ENCODE data around the gene SLC16A13.
"Not testable (repeated sequence)": the region's sequence is repeated elsewhere in the genome, so short reads cannot be mapped to it uniquely, and the experiment has no call there.

The SLC16A13 gene

GRCh38 chr17:7026471-7027115 lies 9.2 kb upstream of the SLC16A13 start:
- H3K27ac ChIP-seq = no peak overlapping the region
- DNase-seq (ENCODE audit: low read depth, low spot score) = no peak

DNA sequence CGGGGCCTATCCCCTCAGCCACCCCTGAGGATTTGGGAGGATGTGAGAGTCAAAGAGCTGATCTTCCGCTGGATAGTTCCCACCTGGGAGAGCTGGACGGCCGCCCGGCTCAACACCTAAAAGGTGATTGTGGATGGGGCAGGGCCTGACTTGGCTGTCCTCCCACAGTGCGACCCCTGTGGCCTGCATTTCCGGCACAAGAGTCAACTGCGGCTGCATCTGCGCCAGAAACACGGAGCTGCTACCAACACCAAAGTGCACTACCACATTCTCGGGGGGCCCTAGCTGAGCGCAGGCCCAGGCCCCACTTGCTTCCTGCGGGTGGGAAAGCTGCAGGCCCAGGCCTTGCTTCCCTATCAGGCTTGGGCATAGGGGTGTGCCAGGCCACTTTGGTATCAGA lies 8.5 kb upstream of the SLC16A13 start:
- DNase-seq (ENCODE audit: low read depth, low spot score) = no peak
- H3K27ac ChIP-seq = no peak overlapping the region

DNA sequence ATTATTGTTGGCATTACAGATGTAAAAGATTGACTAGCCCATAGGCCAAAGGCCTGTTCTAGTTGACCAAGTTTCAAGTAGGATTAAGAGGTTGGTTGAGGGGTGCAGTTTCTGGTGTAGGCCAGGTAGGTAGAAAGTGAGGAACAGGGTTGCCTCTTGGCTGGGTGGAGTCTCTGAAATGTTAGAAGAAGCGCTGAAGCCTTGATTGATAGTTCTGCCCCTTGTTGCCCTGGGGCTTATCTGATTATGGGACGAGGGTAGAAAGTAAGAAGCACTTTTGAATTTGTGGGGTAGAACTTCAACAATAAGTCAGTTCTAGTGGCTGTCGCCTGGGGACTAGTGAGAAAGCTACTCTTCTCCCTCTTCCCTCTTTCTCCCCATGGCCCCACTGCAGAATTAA lies 6.7 kb upstream of the SLC16A13 start:
- no peak for DNase-seq (ENCODE audit: low read depth, low spot score)
- H3K27ac ChIP-seq = no peak overlapping the region

- no peak for DNase-seq (ENCODE audit: low read depth, low spot score)
- no peak overlapping the region for H3K27ac ChIP-seq
These were observed 6.2 kb upstream of the SLC16A13 start for GRCh38 chr17:7029659-7030058.

DNA sequence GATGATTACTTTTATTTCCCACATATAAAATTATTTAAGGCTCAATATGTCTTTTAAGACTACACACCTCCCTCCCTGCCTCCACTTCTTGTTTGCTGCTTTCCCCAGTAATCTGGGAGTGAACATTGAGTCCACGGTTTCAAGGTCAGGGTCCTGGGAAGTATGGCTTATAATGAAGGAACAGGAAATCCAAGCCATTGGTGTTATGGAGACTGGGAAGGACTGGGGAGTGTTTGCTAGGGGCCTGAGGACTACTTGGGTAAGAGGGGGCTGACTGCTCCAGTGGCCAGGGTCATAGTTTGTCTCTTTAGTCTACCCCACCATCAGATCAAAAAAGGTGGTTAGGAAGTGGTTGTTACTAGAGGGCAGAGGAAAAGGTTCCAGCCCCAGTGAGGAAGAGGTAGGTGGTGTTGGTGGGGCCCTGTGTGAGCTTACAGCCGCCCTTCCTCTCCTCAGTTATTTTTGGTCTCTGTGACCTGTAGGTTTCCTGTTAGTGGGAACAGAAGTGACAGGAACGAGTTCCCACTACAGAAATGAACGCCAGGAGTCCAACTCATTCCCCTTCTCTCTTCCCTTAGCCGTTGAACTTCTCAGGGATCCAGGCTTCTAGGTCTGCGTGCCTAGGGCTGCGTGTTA lies 742 bp upstream of the SLC16A13 start:
- peak overlapping the region; percentile 89 for H3K27ac ChIP-seq
- DNase-seq (ENCODE audit: low read depth, low spot score) = no peak

GRCh38 chr17:7038025-7038862 lies 2.4 kb downstream of the SLC16A13 start:
- no peak for DNase-seq (ENCODE audit: low read depth, low spot score)
- H3K27ac ChIP-seq = no peak overlapping the region

DNA sequence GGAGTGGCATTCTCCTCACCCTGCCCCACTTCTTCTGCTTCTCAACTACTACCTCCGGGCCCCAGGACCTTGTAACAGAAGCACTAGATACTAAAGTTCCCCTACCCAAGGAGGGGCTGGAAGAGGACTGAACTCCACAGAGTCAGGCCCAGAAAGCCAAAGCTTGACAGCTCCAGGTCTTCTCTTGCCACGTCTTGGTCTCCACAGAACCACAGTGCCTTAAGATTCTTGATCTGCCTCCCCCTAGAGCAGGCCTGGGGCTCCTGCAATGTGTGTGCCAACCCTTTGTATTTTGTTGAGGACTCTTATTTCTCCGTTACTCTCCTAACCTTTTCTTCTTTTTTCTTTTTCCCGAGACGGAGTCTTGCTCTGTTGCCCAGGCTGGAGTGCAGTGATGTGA lies 4.0 kb downstream of the SLC16A13 start:
- no peak overlapping the region for H3K27ac ChIP-seq
- no peak for DNase-seq (ENCODE audit: low read depth, low spot score)

GRCh38 chr17:7041607-7042500 lies 6.0 kb downstream of the SLC16A13 start:
- no peak for DNase-seq (ENCODE audit: low read depth, low spot score)
- no peak overlapping the region for H3K27ac ChIP-seq

- no peak for DNase-seq (ENCODE audit: low read depth, low spot score)
- H3K27ac ChIP-seq = no peak overlapping the region
These were observed 6.8 kb downstream of the SLC16A13 start for GRCh38 chr17:7042501-7043181.

GRCh38 chr17:7043182-7043496 lies 7.3 kb downstream of the SLC16A13 start:
- DNase-seq (ENCODE audit: low read depth, low spot score) = no peak
- H3K27ac ChIP-seq = no peak overlapping the region

DNA sequence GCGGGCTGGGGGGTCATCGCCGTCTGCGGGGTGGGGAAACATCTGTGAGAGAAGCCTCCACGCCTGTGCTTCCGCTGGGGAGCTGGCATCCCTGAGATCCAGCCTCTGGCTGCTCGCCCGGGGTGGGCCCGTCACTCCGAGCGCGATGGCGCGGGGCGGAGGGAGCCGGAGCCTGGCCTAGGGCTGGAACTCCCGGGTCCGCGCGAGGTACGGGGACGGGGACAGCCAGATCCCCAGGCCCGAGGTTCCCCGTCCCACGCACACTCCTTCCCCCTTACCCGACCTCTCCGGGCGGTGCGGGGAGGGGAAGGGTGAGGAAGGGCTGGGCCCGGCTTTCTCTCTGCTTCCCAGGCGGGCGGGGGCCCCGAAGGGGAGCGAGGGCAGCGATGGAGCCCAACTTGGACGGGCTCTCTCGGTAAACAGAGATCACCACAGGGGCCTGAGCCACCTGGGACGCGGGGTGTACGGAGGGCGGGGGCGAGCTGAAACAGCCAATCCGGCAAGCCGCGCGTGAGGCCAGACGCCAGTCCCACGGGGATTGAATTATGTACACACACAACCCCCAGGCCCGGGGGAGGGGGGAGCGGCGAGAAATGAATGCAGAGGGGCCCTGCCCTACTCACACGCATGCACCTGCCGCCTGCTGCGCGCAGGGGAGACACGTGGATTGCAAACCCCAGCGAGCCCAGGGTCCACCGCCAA lies 7.8 kb downstream of the SLC16A13 start, which contains the start of gene SLC16A11:
Gene SLC16A11 (minus strand): TSS at position 596 of the 702 bp plus-strand sequence. CDS start 579 bp downstream, at position 17.
- H3K27ac ChIP-seq = no peak within 1 kb of the TSS
- DNase-seq (ENCODE audit: low read depth, low spot score) = no peak

DNA sequence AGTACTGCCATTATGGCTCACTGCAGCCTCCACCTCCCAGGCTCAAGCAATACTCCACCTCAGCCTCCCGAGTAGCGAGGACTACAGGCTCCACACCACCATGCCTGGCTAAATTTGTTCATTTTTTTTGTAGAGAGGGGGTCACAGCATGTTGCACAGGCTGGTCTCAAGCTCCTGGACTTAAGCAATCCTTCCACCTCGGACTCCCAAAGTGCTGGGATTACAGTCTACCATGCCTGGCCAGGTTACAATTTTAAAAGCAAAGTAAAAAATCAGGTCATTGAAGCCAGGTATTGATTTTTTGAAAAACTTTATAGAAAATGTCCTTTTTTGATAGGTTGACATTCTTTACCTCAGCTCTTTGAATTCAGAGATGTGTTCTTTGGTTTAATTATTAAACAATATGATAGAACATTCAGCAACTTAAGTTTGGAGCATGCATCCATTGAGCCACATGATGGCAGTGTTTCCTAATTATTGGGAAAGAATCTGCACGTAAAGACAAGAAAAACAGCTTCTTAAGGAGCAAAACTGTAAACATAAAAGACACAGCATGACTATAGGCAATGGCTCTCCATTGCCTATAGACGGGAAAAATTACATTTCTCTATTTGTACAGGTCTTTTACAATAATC lies 9.8 kb downstream of the SLC16A13 start:
- peak overlapping the region; percentile 83 for H3K27ac ChIP-seq
- DNase-seq (ENCODE audit: low read depth, low spot score) = no peak

DNA sequence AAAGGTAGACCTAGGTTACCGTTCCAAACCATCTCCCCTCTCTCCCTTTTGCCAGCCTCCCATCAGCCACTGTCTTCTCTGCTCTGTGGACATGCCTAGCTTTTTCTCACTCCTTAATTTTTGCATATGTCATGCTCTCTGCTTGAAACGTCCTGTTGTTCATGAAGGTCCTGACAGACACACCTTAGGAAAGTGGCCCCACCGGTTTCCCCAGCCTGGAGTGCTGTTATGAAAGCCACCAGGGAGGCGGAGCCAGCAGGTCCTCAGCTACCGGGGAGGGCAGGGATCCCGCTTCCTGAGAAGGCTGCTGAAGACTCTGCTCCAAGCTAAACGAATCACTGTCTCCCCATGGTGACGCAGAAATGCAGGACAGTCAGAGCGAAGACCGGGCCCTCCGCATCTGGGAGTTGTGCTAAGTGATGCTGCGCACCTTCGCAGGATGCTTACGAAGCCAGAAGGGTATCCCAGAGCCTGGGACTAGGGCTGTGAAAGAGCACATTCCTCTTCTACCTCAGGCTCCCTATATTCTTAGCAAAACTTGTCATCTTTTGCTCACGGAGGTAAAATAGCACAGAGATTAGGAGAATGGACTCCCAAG lies 10.4 kb downstream of the SLC16A13 start:
- H3K27ac ChIP-seq = peak overlapping the region; percentile 83
- peak; percentile 82 for DNase-seq (ENCODE audit: low read depth, low spot score)

DNA sequence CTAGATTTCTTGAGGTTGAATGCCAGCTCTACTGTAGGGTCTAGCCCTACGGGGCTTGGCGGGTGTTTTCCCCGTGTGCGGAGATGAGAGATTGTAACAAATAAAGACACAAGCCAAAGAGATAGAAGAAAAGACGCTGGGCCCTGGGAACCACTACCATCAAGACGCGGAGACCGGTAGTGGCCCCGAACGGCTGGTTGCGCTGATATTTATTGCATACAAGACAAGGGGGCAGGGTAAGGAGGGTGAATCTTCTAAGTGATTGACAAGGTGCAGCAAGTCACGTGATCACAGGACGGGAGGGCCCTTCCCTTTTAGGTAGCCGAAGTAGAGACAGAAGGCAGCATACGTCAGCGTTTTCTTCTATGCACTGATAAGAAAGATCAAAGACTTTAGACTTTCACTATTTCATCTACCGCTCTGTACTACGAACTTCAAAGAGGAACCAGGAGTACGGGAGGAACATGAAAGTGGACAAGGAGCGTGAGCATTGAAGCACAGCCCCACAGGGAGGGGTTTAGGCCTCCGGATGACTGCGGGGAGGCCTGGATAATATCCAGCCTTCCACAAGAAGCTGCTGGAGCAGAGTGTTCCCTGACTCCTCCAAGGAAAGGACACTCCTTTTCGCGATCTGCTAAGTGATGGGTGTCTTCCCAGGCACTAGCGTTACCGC lies 11.0 kb downstream of the SLC16A13 start:
- not testable (repeated sequence) for DNase-seq (ENCODE audit: low read depth, low spot score)
- peak overlapping the region; percentile 83 for H3K27ac ChIP-seq

DNA sequence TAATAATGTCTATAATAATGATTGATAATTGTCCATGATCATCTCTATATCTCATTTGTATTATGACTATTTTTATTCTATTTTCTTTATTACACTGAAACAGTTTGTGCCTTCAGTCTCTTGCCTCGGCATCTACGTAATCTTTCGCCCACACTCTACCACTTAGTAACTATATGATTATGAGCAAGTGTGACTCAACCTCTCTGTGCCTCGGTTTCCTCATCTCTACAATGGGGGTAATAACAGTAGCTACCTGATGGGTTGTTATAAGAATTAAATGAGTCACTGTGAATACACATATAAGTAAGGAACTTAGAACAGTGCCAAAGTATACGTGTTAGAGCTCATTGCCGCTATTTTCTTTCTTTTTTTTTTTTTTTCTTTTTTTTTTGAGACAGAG lies 11.8 kb downstream of the SLC16A13 start:
- DNase-seq (ENCODE audit: low read depth, low spot score) = no peak
- no peak overlapping the region for H3K27ac ChIP-seq

- no peak overlapping the region for H3K27ac ChIP-seq
- no peak for DNase-seq (ENCODE audit: low read depth, low spot score)
These were observed 13.2 kb downstream of the SLC16A13 start for GRCh38 chr17:7048968-7049367.

GRCh38 chr17:7050583-7050982 lies 14.8 kb downstream of the SLC16A13 start:
- H3K27ac ChIP-seq; DNase-seq (ENCODE audit: low read depth, low spot score): not testable (repeated sequence)

- no peak overlapping the region for H3K27ac ChIP-seq
- peak; percentile 48 for DNase-seq (ENCODE audit: low read depth, low spot score)
These were observed 20.6 kb downstream of the SLC16A13 start for GRCh38 chr17:7056386-7056785.

Measured in epithelial cell of prostate (primary cell).